Retina (tissue), 1 donor: ENCODE data around the gene GDF11.

ENCODE experiments used
- DNase-seq: peaks from one replicate; pipeline ENCODE4 v3.0.0-alpha.2; 2016

GDF11 gene

DNA sequence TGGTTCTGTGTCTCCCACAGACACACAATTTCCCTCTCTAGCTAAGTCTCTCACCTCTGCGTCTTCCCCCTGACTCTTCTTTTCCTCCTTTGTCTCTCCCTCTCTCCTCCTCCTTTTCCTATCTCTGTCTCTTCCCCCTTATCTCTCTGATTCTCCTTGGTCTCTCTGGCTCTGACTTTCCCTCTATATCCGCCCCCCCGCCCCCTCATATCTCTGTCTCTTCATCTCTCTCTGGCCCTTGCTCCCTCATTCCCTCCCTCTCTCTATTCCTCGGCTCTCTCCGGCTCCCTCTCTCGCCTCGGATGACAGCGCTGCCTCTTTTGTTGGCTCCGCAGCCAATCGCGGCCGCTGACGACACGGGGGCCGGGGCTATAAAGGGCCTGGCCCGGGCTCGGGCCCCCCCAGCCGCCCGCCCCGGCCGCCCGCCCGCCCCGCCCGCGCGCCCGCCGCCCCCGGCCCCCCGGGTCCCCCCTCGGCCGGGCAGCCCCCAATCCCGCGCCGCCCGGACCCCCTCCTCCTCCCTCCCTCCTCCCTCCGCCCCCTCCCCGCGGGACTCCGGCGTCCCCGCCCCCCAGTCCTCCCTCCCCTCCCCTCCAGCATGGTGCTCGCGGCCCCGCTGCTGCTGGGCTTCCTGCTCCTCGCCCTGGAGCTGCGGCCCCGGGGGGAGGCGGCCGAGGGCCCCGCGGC is at the start of gene GDF11:
GDF11 (plus strand) TSS at position 404 of the 687 bp plus-strand sequence; CDS start at position 599, 195 bp downstream.
- DNase-seq, result peak; percentile 82

DNA sequence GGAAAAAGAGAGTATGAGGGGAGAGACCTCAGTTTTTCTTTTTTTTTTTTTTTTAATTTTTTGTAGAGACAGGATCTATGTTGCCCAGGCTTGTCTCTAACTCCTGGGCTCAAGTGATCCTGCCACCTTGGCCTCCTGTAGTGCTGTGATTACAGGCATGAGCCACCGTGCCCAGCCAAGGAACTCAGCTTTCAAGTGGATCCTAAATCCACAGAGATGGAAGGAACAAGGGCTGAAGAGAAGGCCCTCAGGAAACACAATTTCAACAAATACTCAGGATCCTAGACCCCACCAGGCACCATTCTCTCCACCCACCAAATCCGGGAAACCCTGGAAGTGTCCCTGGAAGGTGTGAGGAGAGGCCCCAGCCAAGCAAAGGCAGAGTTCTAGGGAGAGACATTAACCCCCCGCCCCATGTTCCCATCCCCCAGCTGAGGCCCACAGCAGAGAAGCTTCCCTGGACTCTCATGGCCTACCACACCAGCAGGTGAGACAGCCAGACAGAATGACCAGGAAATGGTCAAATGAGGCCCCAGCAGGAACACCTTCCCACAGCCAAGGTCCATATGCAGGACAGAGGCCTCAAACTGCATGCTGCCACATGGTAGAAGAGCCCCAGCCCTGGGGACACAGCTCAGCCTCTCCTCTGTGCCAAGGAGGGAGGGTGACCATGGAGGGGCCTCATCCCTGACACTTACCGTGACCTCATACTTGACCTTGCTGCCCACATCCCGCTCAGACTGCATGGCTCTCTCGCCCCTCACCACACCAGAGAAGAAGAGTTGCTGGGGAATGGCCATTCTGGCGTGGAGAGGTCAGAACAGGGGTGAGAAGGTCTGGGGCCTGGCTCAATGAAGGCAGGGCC is 49.4 kb upstream of the GDF11 start:
- DNase-seq, result no peak

DNA sequence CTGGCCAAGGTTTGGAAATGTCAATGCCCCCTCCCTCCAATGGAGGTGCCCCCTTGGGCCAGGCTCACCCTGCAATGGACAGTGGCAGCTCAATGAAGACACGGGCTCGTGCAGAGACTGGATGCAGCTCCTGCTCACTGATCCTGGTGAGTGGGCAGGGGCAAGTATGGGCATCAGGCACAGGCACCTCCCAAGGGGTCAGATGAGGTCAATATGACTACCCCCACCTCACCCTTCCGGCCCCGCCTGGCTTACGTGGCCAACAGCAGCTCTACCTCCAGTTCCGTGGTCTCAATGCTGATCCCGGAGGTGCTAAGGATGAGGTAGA is 48.8 kb upstream of the GDF11 start:
- DNase-seq, result no peak

DNA sequence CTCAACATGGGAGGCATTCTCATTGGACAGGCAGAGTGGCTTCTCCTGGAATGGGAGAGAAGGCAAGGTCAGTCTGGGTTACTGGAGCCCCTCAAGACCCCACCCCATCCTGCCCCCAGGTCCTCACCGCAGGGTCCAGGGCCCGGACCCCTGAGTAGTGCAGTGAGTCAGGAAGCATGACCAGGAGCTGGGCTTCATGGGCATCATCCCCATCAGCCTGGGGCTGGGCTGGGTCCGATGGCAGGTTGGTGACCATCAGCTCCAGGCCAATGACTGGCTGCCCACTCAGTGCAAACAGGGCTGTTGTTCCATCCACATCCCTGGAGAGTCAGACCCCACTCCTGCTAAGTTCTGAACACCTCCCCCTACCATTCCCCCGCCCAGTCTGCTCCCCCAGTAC is 48.3 kb upstream of the GDF11 start:
- DNase-seq, result no peak

DNA sequence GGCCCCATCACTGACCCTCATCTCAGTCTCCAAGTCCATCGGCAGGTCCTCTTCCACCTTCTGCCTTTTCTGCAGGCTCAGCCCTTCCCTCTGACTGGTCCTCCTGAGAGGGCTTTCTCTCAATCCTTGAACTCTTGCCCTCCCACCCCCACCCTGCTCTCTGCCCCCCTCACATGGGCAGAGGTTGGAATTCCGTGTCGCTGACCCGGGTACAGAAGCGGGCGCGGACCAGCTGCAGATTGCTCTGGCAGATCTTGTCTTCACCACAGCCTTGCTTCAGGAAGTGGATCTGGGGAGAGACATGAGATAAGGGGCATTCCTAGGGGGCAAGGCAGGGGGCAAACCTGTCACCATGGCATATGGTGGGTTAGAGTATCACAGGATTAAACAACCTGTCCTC is 47.6 kb upstream of the GDF11 start:
- no peak for DNase-seq

DNA sequence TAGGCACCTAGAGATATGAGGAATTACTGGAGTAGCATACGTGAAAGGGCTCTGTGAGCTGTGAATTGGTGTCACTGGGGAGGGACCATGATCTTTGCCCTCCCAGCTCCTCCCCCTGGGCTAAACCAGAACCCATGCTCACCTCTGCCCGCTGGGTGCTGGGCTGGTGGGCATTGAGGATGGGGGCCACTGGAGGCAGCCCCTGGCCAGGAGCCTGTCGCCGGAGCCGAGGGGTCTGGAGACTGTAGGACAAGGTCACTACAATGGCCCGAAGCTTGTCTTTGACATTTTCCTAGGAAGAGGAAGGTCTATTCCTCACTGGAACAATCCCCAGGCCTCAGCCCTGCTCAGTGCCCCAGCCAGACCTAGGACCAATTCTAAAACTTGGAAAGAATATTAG is 46.8 kb upstream of the GDF11 start:
- no peak for DNase-seq

DNA sequence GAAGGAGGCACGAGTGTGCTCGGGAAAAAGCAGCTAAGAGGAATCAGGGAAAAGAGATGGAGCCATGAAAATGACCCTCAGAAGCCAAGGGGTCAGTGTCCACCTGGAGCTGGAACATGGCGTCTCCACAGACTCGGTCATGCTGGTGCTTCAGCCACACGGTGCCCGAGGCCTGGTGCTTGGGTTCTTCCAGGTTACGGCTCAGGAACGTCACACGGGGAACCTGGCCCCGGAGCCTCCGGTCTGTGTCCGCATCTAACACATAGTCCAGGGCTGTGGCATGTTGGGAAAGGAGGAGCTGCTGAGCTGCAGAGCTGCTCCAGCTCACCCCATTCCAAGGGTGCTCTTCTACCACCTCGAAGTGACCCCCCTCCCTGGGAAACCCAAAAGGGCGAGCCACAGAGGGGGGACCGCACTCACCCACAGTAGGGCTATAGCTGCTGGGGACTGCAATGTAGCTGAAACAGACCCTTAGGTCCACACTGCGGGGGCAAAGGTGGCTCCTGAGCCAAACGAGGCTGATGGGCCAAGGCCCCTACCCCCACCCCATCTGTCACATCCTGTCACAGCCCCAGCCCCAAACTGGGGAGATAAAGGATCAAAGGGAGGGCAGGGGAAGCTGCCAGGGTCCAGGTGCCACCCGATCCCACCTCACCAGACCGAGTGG is 46.0 kb upstream of the GDF11 start:
- no peak for DNase-seq

DNA sequence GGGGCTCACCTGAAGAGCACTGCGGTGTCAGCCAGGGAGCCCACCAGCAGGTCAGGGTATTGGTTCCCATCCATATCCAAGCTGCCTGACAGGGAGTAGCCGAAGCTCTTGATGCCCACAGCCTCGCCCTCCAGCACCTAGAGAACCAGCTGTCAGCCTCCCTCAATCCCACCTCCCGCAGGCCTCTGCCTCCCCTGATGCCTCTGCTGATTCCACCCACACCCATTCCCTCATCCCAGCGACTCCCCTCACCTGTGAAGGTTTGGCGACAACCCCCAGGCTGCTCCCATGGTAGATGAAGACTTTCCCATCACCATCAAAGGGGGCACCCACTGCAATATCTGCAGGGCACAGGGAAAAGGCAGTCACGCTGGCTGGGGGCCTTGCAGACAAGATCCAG is 45.2 kb upstream of the GDF11 start:
- DNase-seq, result no peak

DNA sequence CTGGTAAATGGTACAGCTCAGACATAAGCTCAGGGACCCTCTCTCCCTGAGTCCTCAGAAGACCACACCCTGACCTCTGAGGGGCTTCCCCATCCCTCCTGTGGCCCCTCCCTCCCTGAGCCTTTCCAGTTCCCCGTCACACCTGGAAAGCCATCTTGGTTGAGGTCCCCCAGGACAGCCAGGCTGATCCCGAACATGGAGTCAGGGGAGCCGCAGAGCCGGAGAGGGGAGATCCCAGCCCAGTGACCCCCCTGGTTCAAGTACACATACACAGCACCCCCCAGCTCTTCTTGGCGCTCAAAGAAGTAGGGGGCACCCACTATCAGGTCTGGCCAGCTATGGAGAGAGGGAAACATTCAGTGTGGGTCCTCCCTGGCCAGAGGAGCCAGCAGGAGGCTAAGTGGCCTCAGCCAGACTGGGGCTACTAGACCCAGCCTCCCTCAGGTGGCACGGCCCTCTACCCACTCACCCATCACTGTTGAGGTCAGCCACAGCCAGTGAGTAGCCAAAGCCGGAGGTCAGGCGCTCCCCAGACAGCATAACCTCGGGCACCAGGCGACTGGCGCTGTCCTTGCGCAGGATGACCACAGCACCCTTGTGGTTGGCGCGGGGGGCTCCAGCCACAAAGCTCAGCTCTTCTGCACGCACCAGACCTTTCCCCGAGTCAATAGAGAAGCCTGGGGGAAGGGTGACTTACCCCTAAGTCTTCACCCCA is 44.5 kb upstream of the GDF11 start:
- DNase-seq, result no peak

DNA sequence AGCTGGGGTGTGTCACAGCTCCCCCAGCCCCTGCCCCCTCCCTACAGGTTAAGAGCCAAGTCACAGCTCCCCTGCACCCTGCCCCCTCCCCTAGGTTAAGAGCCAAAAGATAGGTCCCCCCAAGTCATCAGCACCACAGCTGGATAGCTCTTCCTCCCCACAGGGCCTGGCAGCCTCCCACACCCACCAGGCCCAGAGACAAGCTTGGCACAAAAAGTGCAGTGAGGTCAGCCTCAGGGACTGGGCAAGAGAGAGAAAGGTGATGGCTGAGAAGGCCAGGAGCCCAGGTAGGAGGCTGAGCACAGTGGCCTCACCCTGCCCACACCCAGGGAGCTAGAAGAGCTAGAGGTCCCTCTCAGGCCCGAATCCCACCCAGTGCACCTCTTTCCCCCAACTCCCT is 44.0 kb upstream of the GDF11 start:
- no peak for DNase-seq

DNA sequence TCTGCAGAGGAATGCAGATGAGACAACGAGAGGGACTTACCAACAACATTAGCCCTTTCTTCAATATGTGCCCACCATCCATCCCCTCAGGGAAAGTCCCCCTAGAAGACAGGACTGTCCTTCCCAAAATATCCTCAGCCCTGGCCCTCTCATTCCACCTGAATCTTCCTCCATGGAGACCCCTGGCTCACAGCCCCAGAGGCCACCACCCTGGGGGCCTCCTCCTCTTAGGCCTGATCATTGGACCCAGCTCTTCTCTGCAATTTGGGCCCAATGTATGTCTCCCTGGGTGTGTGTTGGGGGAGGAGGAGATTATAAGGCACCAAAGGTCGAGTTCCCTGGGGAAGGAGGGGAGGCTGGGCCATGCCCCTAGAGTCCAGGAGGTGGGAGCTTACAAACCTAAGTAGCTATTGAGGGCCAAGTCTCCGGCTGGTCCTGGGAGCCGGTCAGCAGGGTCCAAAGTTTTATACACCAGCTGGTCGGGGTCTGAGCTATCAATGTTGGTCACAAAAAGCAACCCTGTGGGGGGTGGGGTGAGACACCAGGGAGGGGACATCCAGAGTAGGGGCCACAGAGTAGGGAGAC is 43.4 kb upstream of the GDF11 start:
- no peak for DNase-seq

DNA sequence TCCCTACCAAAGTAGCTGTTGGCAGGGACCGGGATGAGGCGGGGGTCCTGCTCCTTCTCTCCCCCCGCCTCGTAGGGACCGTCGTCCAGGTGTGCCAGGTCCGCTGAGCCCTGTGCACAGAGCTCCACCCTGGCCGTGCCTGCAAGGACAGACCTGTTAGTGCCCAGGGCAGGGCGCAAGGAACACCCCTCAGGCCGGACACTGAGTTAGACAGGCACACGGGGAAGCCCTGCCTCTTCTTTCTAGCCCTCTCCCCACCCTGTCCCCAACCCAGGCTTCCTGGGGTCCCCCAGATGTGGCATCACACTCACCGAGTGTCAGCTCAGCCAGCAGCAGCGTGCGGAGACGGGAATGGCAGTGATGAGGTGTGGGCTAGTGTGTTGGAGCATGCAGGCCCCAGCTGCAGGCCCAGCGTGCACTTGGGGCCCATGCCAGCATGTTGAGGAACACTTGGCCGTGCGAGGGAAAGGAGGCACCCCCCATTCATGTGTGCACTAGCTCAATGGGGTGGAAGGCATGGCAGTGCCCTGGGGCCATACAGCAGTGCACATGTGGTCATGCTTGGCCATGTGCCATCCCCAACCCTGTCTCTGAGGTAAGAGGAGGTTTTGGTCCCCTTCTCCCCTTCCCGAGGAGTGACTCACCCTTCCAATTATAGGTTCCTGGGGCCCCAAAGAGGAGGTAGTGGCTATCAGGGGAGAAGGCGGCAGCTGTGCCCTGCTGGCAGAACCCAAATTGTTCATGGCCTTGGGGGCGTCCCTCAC is 42.5 kb upstream of the GDF11 start:
- DNase-seq, result no peak

DNA sequence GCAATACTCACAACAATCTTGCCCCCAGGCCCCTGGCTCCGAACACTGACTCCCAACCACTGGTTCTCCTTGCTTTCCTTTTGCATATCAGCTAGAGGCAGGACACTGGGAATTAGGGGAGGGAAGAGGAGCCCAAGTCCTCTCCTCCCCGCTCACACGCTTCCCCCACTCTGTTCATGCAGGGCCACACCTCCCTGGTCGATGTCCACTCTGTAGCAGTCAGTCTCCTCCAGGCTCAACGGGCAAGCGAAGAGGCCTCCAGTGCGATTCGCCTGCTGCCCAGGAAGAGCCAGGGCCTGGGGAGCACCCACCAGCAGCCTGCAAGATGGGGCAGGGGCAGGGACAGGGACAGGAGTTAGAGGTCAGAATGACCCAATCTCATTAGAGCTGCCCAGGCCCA is 40.1 kb upstream of the GDF11 start:
- DNase-seq, result no peak

DNA sequence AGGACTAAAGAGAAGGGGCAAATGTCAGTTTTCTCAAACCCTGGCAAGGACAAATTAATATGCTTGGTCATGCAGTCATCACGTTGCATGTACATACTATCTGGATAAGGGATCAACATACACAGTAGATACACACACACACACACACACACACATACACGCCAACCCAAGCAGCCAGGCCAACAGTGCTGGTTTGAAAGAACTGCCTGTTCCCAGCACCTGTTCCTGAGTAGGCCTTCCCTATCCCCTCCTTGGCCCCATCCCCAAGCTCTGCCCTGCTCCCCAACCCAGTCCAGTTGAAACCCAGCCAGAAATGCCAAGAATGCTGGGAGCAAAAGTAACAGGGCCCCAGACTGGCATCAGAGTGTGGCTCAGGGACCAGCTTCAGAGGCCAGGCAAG is 39.6 kb upstream of the GDF11 start:
- DNase-seq, result no peak

DNA sequence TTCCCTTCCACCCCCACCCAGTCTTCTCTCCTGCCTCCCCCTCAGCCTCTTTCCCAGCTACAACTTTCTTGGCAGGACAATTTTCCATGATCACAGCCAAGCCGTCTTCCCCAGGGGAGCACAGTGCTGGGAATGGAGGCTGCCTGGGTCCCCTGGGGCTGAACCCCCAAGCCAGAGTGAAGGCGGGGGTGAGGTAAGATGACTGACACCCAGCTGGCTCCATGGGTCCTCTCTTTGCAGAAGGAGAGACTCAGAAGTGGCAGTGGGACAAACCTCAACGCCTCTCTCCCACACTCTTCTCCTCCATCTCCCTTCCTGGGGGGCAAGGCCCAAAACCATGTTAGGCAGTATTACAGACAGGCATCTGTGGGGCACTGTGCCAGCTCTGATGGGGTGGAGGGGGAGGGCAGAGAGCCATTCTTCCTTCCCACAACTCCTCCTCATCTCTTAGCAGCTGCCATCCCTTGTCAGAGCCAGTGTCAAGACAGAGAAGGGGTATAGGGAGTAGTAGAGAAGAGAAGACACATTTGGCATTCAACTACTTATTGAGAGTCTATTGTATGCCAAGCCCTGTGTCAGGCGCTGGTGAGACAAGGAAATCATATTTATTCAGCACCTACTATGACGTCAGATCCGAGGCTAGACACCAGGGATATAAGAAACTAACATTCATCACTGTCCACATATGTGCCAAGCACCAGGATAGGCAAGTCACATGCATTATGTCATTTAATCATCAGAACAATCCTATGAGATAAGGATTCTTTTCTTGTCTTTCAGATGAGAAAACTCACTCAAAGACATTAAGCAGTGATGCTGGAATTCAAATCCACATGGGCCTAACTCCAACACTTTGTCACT is 38.8 kb upstream of the GDF11 start:
- no peak for DNase-seq

DNA sequence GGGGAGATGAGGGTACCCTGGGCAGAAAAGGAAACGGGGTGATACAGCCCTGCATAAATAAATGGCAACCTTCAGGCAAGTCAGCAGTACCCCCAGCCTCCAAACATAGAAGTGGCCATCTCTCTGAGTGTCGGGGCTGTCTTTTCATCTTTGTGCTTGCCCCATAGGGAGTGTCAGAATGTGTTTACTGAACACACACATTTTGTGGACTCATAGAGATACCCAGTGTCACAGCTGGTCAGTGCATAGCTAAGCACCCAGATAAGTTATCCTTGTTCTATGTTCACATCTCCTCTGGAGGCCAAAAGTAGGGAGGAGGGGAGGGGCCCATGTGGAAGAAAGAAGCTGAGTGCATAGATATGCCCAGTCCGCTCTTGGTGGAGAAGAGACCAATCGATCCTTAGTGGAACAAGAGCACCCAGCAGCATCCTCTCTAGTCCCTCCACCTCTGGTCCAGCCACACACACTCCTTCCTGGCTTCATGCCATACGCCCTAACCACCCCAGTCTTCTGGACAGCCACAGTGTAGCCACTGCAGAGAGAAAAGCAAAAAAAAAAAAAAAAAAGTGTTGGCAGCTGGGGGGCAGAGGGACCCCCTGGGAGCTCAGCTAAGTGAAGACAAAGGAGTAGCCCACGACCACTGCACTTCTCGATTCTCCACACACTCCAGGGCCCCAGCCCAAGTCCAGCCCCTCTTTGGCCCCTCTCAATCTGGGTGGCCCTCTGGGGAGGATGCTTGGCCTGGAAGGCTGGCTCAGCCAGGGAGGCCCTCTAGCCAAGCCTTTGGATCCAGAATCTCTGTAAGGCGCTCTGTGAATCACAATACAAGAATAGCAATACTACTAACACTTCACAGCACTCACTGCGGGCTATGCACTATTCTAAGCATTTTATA is 37.9 kb upstream of the GDF11 start:
- peak; percentile 37 for DNase-seq

DNA sequence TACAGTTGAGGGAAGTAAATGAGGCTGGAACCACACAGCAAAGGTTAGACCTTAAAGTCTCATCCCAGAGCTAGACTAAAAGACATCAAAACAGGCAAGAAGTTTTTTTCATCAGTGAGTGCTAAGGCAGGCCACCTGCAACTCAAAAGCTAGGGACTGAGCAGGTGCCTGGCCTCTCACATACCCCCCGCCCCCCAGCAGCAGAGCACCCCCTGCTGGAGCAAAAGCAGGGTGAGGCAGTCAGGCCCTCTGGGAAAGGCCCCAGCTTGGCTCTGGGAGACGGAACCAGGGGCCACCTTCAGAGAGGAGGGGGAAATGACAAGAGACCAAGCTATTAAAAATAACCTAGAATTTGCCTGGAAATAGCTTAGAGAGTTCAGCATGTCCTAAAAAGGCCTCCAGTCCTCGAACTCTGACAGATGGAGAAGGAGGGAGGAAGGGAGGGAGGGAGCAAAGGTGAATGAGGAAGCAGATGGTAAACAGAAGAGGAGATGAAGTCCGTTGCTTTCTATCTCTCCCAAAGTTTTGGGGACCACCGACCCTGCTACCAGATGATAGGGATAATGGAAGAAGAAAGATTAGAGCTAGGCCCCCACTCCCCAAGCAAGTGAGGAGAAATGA is 37.0 kb upstream of the GDF11 start:
- DNase-seq, result no peak

DNA sequence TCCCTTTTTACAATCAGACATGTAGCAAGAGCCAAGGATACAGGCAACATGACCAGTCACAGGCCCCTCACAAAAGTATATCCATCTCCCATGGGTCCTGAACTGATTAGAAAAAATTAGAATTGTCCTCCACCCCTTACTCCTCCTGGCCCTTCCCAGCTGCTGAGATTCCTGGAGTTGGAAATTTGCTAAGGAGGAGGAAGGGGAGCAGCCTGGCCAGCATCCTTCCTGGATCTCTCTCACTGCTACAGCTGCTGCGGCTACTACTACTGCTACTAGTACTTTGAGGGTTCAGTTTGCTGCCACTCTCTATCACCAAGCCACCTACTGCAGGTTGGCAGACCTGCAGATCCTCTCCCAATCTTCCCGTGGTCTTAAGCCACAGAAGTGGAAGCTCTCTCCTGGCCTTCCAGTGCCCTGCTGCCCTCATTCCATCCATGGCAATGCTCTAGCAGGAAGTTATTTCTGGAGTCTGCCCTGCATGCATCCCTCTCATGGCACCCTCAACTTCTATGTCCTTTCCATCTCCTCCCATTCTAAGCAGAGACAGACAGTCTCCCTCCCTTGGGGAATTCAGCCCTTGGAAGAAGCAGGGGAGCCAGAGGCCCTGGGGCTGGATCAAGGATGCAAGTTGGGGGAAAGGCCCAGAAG is 36.2 kb upstream of the GDF11 start:
- no peak for DNase-seq

DNA sequence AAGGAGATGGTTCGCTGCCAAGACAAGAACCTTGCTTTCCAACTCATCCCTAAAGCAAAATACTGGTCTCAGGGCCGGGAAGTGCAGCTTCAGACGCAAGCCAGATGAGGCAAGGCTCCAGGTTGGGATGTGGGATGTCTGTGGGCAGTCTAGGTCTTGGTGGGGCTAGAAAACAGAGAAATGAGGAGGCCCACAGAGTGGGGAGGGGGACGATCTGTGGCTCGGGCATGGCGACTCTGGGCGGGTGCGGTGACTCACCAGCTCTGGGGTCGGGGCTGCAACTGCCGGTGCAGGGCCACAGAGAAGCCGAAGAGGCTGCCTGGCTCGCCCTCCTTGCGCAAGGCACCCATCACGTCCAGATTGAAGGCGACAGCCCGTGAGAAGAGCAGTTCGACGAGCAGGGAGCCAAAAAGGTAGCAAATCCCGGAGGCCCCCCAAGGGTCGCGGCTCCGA is 35.7 kb upstream of the GDF11 start:
- no peak for DNase-seq
